ENCODE data around the gene DUS1L.

The DUS1L gene

GRCh38 chr17:82065638-82066303 lies at the start of gene DUS1L:
Gene DUS1L, minus strand, starts transcription at chr17:82065804. Its CDS starts 745 bp downstream, at chr17:82065059.
- no peak for FAIRE-seq
- DNase-seq (ENCODE audit: extremely low spot score, insufficient read length, low read depth): peak; percentile 84

GRCh38 chr17:82114872-82115271 lies 49.3 kb upstream of the DUS1L start:
- DNase-seq (ENCODE audit: extremely low spot score, insufficient read length, low read depth): no peak
- no peak for FAIRE-seq

GRCh38 chr17:82114447-82114846 lies 48.8 kb upstream of the DUS1L start:
- DNase-seq (ENCODE audit: extremely low spot score, insufficient read length, low read depth) (no peak), FAIRE-seq (no peak)

GRCh38 chr17:82113941-82114340 lies 48.3 kb upstream of the DUS1L start:
- FAIRE-seq: no peak
- DNase-seq (ENCODE audit: extremely low spot score, insufficient read length, low read depth): no peak

- DNase-seq (ENCODE audit: extremely low spot score, insufficient read length, low read depth) (no peak), FAIRE-seq (no peak)
Observed at GRCh38 chr17:82113422-82113821, 47.8 kb upstream of the DUS1L start.

- DNase-seq (ENCODE audit: extremely low spot score, insufficient read length, low read depth): no peak
- no peak for FAIRE-seq
Observed at GRCh38 chr17:82112914-82113311, 47.3 kb upstream of the DUS1L start.

- no peak for FAIRE-seq
- no peak for DNase-seq (ENCODE audit: extremely low spot score, insufficient read length, low read depth)
Observed at GRCh38 chr17:82112181-82112913, 46.7 kb upstream of the DUS1L start.

- DNase-seq (ENCODE audit: extremely low spot score, insufficient read length, low read depth) (no peak), FAIRE-seq (peak; percentile 15)
Observed at GRCh38 chr17:82110298-82110697, 44.7 kb upstream of the DUS1L start.

- no peak for FAIRE-seq
- no peak for DNase-seq (ENCODE audit: extremely low spot score, insufficient read length, low read depth)
Observed at GRCh38 chr17:82108961-82109475, 43.4 kb upstream of the DUS1L start.

GRCh38 chr17:82108496-82108945 lies 42.9 kb upstream of the DUS1L start:
- DNase-seq (ENCODE audit: extremely low spot score, insufficient read length, low read depth) (no peak), FAIRE-seq (no peak)

- DNase-seq (ENCODE audit: extremely low spot score, insufficient read length, low read depth): no peak
- FAIRE-seq: no peak
Observed at GRCh38 chr17:82108038-82108437, 42.4 kb upstream of the DUS1L start.

GRCh38 chr17:82107341-82107860 lies 41.8 kb upstream of the DUS1L start:
- DNase-seq (ENCODE audit: extremely low spot score, insufficient read length, low read depth) (no peak), FAIRE-seq (no peak)

GRCh38 chr17:82106688-82107305 lies 41.2 kb upstream of the DUS1L start:
- DNase-seq (ENCODE audit: extremely low spot score, insufficient read length, low read depth): no peak
- FAIRE-seq: no peak

GRCh38 chr17:82105882-82106687 lies 40.5 kb upstream of the DUS1L start:
- FAIRE-seq (peak; percentile 96), DNase-seq (ENCODE audit: extremely low spot score, insufficient read length, low read depth) (peak; percentile 82)

- no peak for DNase-seq (ENCODE audit: extremely low spot score, insufficient read length, low read depth)
- no peak for FAIRE-seq
Observed at GRCh38 chr17:82105417-82105881, 39.8 kb upstream of the DUS1L start.

- DNase-seq (ENCODE audit: extremely low spot score, insufficient read length, low read depth): no peak
- no peak for FAIRE-seq
Observed at GRCh38 chr17:82104797-82105416, 39.3 kb upstream of the DUS1L start.

- FAIRE-seq (no peak), DNase-seq (ENCODE audit: extremely low spot score, insufficient read length, low read depth) (no peak)
Observed at GRCh38 chr17:82103553-82104451, 38.2 kb upstream of the DUS1L start.

Data from GM18507 (cell line).